Neuronal stem cell (in vitro differentiated cells): Measurements from ENCODE around the gene KCP.

ENCODE experiments used
- DNase-seq: peaks from one replicate; pipeline ENCODE4 v3.0.0-alpha.2; 2013; ENCODE audit warnings: low spot score
- H2AFZ ChIP-seq: one replicate; pipeline ENCODE4 v1.6.1; 2013; ENCODE audit warnings: mild to moderate bottlenecking, low read length, inconsistent platforms
- H2AK5ac ChIP-seq: 2 replicates; pipeline ENCODE4 v1.6.1; 2013; ENCODE audit warnings: low read depth, mild to moderate bottlenecking, inconsistent platforms, low read length, moderate library complexity, mixed read lengths
- H2BK120ac ChIP-seq: 2 replicates; pipeline ENCODE4 v1.6.1; 2013; ENCODE audit warnings: low read depth, mild to moderate bottlenecking, inconsistent platforms, low read length, moderate library complexity, mixed read lengths
- H2BK12ac ChIP-seq: one replicate; pipeline ENCODE4 v1.6.1; 2013; ENCODE audit warnings: low read length, inconsistent platforms
- H2BK15ac ChIP-seq: 2 replicates; pipeline ENCODE4 v1.6.1; 2013; ENCODE audit warnings: mild to moderate bottlenecking, low read length, inconsistent platforms, mixed read lengths
- H2BK5ac ChIP-seq: one replicate; pipeline ENCODE4 v1.6.1; 2013; ENCODE audit warnings: inconsistent platforms, mild to moderate bottlenecking, low read length, moderate library complexity
- H3K14ac ChIP-seq: one replicate; pipeline ENCODE4 v1.6.1; 2013; ENCODE audit warnings: low read length, inconsistent platforms
- H3K18ac ChIP-seq: 2 replicates; pipeline ENCODE4 v1.6.1; 2013; ENCODE audit warnings: low read length, inconsistent platforms
- H3K23ac ChIP-seq: 2 replicates; pipeline ENCODE4 v1.6.1; 2013; ENCODE audit warnings: low read depth, mild to moderate bottlenecking, mixed read lengths, low read length, inconsistent platforms; ENCODE audit not compliant: poor library complexity
- H3K27ac ChIP-seq: replicated peaks from 3 replicates; pipeline ENCODE4 v1.5.1; 2013; ENCODE audit warnings: low read length, inconsistent platforms
- H3K27me3 ChIP-seq, 3 experiments: 2 replicates each; pipeline ENCODE4 v1.6.1; 2013; ENCODE audit warnings: low read length in 3 of 3, mild to moderate bottlenecking in 2 of 3, inconsistent platforms in 1 of 3, low read depth in 1 of 3, mixed read lengths in 1 of 3, moderate library complexity in 1 of 3; ENCODE audit not compliant: control insufficient read depth in 3 of 3, insufficient read depth in 3 of 3
- H3K36me3 ChIP-seq, 2 donors: replicated peaks in 1 of 2; 2 replicates each; pipeline ENCODE4 v1.6.1; 2013; ENCODE audit warnings: low read length in 2 of 2; ENCODE audit not compliant: control insufficient read depth in 2 of 2, insufficient read depth in 2 of 2
- H3K4ac ChIP-seq: 2 replicates; pipeline ENCODE4 v1.6.1; 2013; ENCODE audit warnings: inconsistent platforms, mild to moderate bottlenecking, low read length, moderate library complexity
- H3K4me1 ChIP-seq, 2 donors: 1 replicate in 1 of 2; 2 replicates in 1 of 2; pipeline ENCODE4 v1.6.1; 2013; ENCODE audit warnings: low read length in 2 of 2, low read depth in 1 of 2; ENCODE audit not compliant: control insufficient read depth in 2 of 2, insufficient read depth in 1 of 2
- H3K4me2 ChIP-seq: one replicate; pipeline ENCODE4 v1.6.1; 2013; ENCODE audit warnings: mild to moderate bottlenecking, low read length, inconsistent platforms; ENCODE audit not compliant: insufficient read depth, poor library complexity, severe bottlenecking
- H3K4me3 ChIP-seq, 2 donors: 2 replicates each; pipeline ENCODE4 v1.5.1; 2013; ENCODE audit warnings: low read length in 2 of 2, mild to moderate bottlenecking in 2 of 2, inconsistent platforms in 1 of 2, moderate library complexity in 1 of 2
- H3K79me1 ChIP-seq: one replicate; pipeline ENCODE4 v1.6.1; 2013; ENCODE audit warnings: low read depth, mild to moderate bottlenecking, inconsistent platforms, low read length, moderate library complexity
- H3K9ac ChIP-seq: one replicate; pipeline ENCODE4 v1.6.1; 2013; ENCODE audit warnings: mild to moderate bottlenecking, low read depth, low read length, inconsistent platforms; ENCODE audit not compliant: poor library complexity
- H3K9me3 ChIP-seq, 2 donors: replicated peaks in 1 of 2; 2 replicates each; pipeline versions ENCODE3 to v1.6.1; 2013; ENCODE audit warnings: low read length in 2 of 2, mild to moderate bottlenecking in 2 of 2, inconsistent platforms in 1 of 2, low read depth in 1 of 2, mixed read lengths in 1 of 2, moderate library complexity in 1 of 2; ENCODE audit not compliant: control insufficient read depth in 2 of 2, insufficient read depth in 1 of 2
- H4K8ac ChIP-seq: one replicate; pipeline ENCODE4 v1.6.1; 2013; ENCODE audit warnings: low read depth, mild to moderate bottlenecking, inconsistent platforms, low read length, moderate library complexity
- H4K91ac ChIP-seq: one replicate; pipeline ENCODE4 v1.6.1; 2013; ENCODE audit warnings: low read length, low read depth, mild to moderate bottlenecking, inconsistent platforms; ENCODE audit not compliant: poor library complexity
- WGBS, 2 donors: extraction: QIAGEN DNeasy Blood & Tissue Kit; methylation state at CpG; one replicate each; pipeline ENCODE4 v1.1.7; 2013; ENCODE audit warnings: missing lambda C conversion rate in 2 of 2, mixed read lengths in 1 of 2; ENCODE audit not compliant: insufficient read length in 2 of 2, insufficient replicate concordance in 1 of 2; ENCODE audit errors: extremely low coverage in 2 of 2; 5-methylcytosine and 5-hydroxymethylcytosine counted together

Gene KCP

DNA sequence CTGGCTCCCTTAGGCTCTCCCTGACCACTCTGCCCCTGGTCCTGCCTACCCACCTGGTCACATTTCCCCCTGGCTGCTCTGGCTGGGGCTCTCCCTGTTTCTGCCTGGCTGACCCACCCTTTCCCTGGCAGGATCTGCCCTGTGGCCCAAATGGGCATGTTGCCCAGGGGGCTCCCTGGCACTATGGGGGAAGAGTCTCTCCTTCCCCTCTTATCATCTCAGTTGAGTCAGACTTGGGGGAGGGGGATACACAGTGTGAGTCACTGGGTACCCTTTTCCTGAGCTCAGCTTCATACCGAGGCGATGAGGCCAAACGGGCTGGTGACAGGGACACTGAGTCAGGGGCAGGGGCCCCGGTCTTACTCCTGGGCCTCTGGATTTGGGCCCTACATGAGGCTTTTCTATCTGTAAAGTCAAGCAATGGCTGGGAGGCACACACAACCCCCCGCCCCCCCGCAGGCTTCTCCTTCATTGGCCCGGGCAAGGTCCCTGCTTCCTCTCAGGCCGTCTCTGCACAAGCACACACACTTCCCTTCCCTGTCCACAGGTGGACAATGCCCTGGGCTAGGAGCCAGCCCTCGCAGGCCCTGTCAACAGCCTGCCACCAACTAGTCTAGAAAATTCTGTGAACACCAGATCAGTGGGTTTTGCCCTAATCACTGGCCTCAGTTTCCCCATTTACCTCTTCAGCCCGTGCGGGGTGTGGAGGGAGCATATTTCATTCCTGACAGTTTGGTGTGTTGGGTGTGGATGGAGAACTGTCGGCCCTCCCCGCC is 80.9 kb downstream of the KCP start:
- no peak overlapping the region for H3K23ac ChIP-seq
- H3K4me3 ChIP-seq = peak overlapping the region in 1 of 2 donors; percentile 27
- no peak overlapping the region for H2BK5ac ChIP-seq
- H2AFZ ChIP-seq = no peak overlapping the region
- H3K9ac ChIP-seq = no peak overlapping the region
- peak overlapping the region; percentile 87 for H2BK15ac ChIP-seq
- no peak overlapping the region for H4K91ac ChIP-seq
- no peak overlapping the region for H4K8ac ChIP-seq
- peak overlapping the region; percentile 38 for H2BK120ac ChIP-seq
- H3K27ac ChIP-seq = no peak overlapping the region
- H3K4me2 ChIP-seq = peak overlapping the region; percentile 85
- H3K18ac ChIP-seq = peak overlapping the region; percentile 81
- no CpG with 5 or more reads among the region's 13 CpGs for WGBS, 2 donors
- DNase-seq = no peak
- no peaks in the 10 kb centered on the region for H3K27me3 ChIP-seq
- no peaks in the 10 kb centered on the region for H3K36me3 ChIP-seq
- H3K14ac ChIP-seq = no peak overlapping the region
- H3K79me1 ChIP-seq = peaks cover 2% of the 10 kb centered on the region
- peak overlapping the region; percentile 73 for H2AK5ac ChIP-seq
- H3K4me1 ChIP-seq = peaks cover 37 to 46% of the 10 kb centered on the region in 2 donors
- H3K4ac ChIP-seq = no peak overlapping the region
- H3K9me3 ChIP-seq = no peaks in the 10 kb centered on the region
- H2BK12ac ChIP-seq = no peak overlapping the region

DNA sequence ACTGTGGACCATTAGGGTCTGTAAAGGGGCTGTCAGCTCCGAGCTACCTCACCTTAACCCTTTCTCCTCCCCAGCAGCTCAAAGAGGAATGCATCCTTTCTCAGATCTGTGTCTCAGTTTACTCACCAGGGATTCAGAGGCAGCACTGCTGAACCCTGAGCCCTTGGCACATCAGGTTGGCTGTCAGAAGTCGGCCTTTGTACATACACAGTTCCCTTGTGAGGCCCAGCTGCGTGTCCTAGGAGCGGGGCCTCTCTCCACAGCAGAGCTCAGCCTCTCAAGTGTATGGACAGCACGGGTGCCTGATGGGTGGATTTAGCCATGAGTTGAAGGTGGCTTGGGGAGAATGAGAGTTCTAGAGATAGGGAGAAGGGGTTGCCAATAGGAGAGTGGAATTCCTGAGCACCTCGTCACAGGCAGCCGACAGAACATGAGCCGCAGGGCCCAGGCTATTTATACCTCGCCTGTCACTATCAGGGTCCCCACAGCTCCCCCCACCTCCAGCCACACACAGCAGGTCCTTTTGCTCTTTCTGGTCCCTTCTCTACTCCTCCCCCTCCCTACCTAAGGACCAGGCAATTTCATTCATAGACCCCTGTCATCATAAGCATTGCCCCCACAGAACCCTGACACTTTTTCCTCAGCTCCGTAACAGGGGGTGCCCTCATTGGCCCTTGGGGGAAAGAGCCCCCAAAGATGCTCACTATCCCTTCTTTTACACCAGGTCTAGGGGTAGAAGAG is 82.4 kb downstream of the KCP start:
- Histone ChIP-seq H4K8ac (no peak overlapping the region), H3K36me3 (no peaks in the 10 kb centered on the region), H2BK15ac (peak overlapping the region; percentile 2), H3K4me2 (no peak overlapping the region), H2BK5ac (no peak overlapping the region), H4K91ac (no peak overlapping the region), H2BK120ac (no peak overlapping the region), H3K27me3 (no peaks in the 10 kb centered on the region), H2AFZ (peak overlapping the region; percentile 79), H3K4ac (no peak overlapping the region), H3K9ac (no peak overlapping the region), H3K4me1 (peaks cover 29 to 36% of the 10 kb centered on the region in 2 donors), H3K14ac (no peak overlapping the region), H3K27ac (peak overlapping the region; percentile 68), H3K4me3 (no peak overlapping the region), H3K79me1 (peaks cover 2% of the 10 kb centered on the region), H3K9me3 (no peaks in the 10 kb centered on the region), H2BK12ac (peak overlapping the region; percentile 36), H2AK5ac (peak overlapping the region; percentile 47), H3K23ac (no peak overlapping the region), H3K18ac (peak overlapping the region; percentile 78)
- no CpG with 5 or more reads among the region's 10 CpGs for WGBS, 2 donors
- no peak for DNase-seq

GRCh38 chr7:128827248-128827958 is 83.1 kb downstream of the KCP start:
- no peak overlapping the region for H2BK12ac ChIP-seq
- no peak overlapping the region for H3K14ac ChIP-seq
- peak overlapping the region; percentile 45 for H3K18ac ChIP-seq
- no peak overlapping the region for H3K4me3 ChIP-seq
- no peak overlapping the region for H3K9ac ChIP-seq
- H4K8ac ChIP-seq = no peak overlapping the region
- H2AK5ac ChIP-seq = peak overlapping the region; percentile 2
- H3K27ac ChIP-seq = peak overlapping the region; percentile 68
- H3K4ac ChIP-seq = no peak overlapping the region
- H3K79me1 ChIP-seq = peaks cover 2% of the 10 kb centered on the region
- no peak overlapping the region for H3K4me2 ChIP-seq
- H3K4me1 ChIP-seq = peaks cover 24 to 29% of the 10 kb centered on the region in 2 donors
- no peak overlapping the region for H3K23ac ChIP-seq
- peak overlapping the region; percentile 79 for H2AFZ ChIP-seq
- H3K9me3 ChIP-seq = no peaks in the 10 kb centered on the region
- no peaks in the 10 kb centered on the region for H3K27me3 ChIP-seq
- H2BK5ac ChIP-seq = no peak overlapping the region
- peak overlapping the region; percentile 2 for H2BK15ac ChIP-seq
- no peak overlapping the region for H4K91ac ChIP-seq
- no peaks in the 10 kb centered on the region for H3K36me3 ChIP-seq
- WGBS, 2 donors = no CpG with 5 or more reads among the region's 17 CpGs
- DNase-seq = no peak
- no peak overlapping the region for H2BK120ac ChIP-seq

DNA sequence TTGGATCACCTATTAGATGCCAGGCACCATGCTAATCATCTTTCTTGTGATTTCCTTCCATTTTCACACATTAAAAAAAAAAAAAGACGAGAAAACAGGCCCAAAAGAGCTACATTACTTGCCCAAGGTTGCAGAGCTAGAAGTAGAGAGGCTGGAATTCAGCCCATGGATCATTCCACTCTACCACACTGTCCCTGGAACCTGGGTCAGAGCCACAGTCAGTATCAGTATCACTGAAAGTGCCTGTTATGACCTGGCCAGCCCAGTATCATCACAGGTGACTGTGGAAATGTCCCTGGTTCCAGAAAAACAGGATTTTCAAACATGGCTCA is 83.6 kb downstream of the KCP start:
- no peak overlapping the region for H3K9ac ChIP-seq
- H2BK5ac ChIP-seq = no peak overlapping the region
- no peak overlapping the region for H4K8ac ChIP-seq
- no peaks in the 10 kb centered on the region for H3K36me3 ChIP-seq
- H2AK5ac ChIP-seq = no peak overlapping the region
- H3K79me1 ChIP-seq = peaks cover 2% of the 10 kb centered on the region
- H3K4me1 ChIP-seq = peaks cover 22 to 24% of the 10 kb centered on the region in 2 donors
- H3K9me3 ChIP-seq = no peaks in the 10 kb centered on the region
- H3K18ac ChIP-seq = no peak overlapping the region
- no peak overlapping the region for H3K4ac ChIP-seq
- H3K27me3 ChIP-seq = no peaks in the 10 kb centered on the region
- H3K14ac ChIP-seq = no peak overlapping the region
- no peak overlapping the region for H3K23ac ChIP-seq
- no peak overlapping the region for H2BK120ac ChIP-seq
- no peak overlapping the region for H4K91ac ChIP-seq
- H2AFZ ChIP-seq = no peak overlapping the region
- no peak overlapping the region for H2BK12ac ChIP-seq
- H3K4me3 ChIP-seq = no peak overlapping the region
- no peak overlapping the region for H3K4me2 ChIP-seq
- DNase-seq = no peak
- WGBS, 2 donors = no CpG with 5 or more reads among the region's 1 CpG
- no peak overlapping the region for H3K27ac ChIP-seq
- no peak overlapping the region for H2BK15ac ChIP-seq
